Measurements from ENCODE around the gene TMEM79.

Gene TMEM79

DNA sequence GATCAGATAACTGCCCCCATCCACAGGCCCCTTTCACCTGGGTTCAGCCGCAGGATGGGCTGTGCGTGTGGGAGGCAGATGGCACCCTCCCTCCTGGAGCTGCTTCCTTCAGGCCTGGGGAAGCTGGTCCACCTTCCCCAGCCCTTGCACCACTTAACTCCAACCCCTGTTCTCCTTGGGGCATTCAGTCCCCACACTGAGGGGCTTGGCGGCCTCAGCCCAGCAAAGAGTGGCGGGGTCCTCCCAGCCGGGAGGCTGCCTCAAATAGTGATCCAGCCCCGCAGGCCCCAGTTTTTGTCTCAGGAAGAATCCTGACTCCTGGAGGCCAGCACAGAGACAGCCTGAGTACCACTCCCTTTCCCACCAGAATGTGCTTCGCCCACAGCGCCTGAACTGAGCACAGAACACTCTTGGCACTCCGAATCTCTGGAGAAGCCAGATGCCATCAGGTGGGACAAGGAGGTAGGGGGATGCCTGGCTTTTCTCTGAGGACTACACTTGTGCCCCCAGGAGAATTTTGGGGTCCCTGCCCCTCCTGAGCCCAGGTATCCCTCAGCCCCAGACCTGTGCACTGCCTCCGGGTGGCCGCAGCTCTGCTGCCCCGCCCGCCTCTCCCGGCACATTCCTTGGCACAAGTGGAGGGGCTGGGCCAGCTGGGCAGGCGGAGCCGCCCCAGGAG is 37.2 kb upstream of the TMEM79 start:
- Mint-ChIP-seq H3K27me3 (ENCODE audit: low read depth, poor library complexity) (peaks cover 3% of the 10 kb centered on the region), H3K4me1 (peaks cover 30% of the 10 kb centered on the region), H3K36me3 (ENCODE audit: low read depth) (peaks cover 6% of the 10 kb centered on the region), H3K4me3 (no peak overlapping the region), H3K27ac (peak overlapping the region; percentile 66), H3K9me3 (no peaks in the 10 kb centered on the region)
- DNase-seq: no peak
- TF ChIP-seq, protein P1, sequence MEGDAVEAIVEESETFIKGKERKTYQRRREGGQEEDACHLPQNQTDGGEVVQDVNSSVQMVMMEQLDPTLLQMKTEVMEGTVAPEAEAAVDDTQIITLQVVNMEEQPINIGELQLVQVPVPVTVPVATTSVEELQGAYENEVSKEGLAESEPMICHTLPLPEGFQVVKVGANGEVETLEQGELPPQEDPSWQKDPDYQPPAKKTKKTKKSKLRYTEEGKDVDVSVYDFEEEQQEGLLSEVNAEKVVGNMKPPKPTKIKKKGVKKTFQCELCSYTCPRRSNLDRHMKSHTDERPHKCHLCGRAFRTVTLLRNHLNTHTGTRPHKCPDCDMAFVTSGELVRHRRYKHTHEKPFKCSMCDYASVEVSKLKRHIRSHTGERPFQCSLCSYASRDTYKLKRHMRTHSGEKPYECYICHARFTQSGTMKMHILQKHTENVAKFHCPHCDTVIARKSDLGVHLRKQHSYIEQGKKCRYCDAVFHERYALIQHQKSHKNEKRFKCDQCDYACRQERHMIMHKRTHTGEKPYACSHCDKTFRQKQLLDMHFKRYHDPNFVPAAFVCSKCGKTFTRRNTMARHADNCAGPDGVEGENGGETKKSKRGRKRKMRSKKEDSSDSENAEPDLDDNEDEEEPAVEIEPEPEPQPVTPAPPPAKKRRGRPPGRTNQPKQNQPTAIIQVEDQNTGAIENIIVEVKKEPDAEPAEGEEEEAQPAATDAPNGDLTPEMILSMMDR (IDR thresholded peaks at IDR 0.05): no peak

DNA sequence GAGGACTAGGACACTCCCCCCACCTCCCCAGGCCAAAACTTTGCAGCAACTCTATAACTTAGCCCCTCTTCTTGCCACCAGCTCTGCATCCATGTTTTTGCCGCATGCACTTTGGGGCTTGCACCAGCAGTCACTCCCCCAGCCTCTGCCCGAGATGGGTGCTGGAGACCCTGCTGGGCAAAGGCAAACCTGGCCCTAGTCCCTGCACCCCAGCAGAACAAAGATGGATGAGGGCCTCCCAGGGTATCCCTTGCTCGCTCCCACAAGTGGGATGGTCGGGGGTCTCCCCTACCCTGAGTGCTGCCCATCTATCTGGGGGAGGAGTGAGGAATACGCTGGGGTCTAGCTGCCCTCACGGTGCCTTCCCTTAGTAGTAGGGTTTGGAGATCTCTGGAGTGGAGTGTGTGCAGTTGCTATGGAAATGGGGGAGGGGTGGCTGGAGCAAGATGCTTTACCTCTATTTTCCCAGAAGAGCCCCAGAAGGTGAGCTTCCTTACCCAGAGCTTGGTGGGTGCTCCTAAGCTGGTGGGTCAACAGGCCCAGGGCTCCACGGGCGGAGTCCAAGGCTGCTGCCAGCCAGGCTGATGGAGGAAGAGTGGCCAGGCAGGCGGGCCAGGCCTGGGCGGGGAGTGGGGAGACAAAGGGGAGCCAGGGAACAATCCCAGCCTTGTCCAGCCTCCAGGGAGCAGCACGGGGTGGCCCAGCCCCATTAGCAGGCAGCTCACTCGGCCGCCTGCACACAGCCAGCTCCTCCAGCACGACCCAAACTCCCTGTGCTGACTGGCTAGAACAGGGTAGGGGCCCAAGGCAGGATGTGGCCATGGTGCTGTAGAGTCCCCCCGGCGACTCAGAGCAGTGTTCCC is 36.4 kb upstream of the TMEM79 start, which contains the start of gene PAQR6:
TSS of gene PAQR6 (minus strand) at position 597 of the 863 bp plus-strand sequence. CDS start 1,325 bp downstream, outside the sequence.
- no peaks in the 10 kb centered on the region for H3K9me3 Mint-ChIP-seq
- peaks cover 30% of the 10 kb centered on the region for H3K4me1 Mint-ChIP-seq
- TF ChIP-seq, protein P1 (IDR thresholded peaks at IDR 0.05): no peak
- no peak within 1 kb of the TSS for H3K4me3 Mint-ChIP-seq
- peaks cover 13% of the 10 kb centered on the region for H3K36me3 Mint-ChIP-seq (ENCODE audit: low read depth)
- no peak for DNase-seq
- peaks cover 3% of the 10 kb centered on the region for H3K27me3 Mint-ChIP-seq (ENCODE audit: low read depth, poor library complexity)
- H3K27ac Mint-ChIP-seq: peak within 1 kb of the TSS; percentile 96

DNA sequence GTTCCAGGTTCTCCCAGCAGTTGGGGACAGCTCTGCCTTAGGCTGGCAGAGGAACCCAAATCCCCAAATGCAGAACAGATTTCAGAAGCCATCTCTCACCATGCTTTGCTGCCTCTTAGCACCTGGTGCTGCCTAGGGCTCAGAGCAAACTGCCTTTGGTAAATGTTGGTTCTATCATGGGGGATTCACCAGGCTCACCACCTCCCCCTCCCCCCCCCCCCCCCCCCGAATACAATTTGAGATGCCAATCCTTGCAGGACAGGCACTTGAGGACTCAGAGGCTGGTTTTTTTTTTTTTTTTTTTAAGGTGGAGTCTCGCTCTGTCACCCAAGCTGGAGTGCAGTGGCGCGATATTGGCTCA is 35.8 kb upstream of the TMEM79 start:
- TF ChIP-seq, protein P1 (IDR thresholded peaks at IDR 0.05): no peak
- peaks cover 3% of the 10 kb centered on the region for H3K27me3 Mint-ChIP-seq (ENCODE audit: low read depth, poor library complexity)
- peaks cover 30% of the 10 kb centered on the region for H3K4me1 Mint-ChIP-seq
- peak overlapping the region; percentile 96 for H3K27ac Mint-ChIP-seq
- no peak overlapping the region for H3K4me3 Mint-ChIP-seq
- no peaks in the 10 kb centered on the region for H3K9me3 Mint-ChIP-seq
- no peak for DNase-seq
- peaks cover 19% of the 10 kb centered on the region for H3K36me3 Mint-ChIP-seq (ENCODE audit: low read depth)

DNA sequence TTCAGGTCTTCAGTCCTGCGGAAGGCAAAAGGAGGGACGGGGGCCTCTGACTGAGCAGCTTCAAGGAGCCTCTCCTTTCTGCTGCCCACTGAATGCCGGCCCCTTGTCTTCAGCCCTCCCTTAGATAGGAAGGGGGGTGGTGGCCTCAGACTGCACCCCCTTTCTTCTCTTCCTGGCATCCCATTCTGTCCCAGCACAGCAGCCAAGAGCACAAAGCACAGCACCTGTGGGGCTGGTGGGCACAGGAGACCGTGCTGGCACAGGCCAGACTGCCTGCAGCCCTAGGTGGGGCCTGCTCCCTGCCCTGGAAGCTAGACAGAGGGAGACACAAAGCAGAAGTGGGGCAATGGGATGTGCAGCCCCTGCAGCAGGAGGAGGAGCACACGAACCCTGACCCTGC is 34.5 kb upstream of the TMEM79 start:
- peaks cover 27% of the 10 kb centered on the region for H3K36me3 Mint-ChIP-seq (ENCODE audit: low read depth)
- H3K4me1 Mint-ChIP-seq: peaks cover 30% of the 10 kb centered on the region
- no peak for DNase-seq
- H3K27ac Mint-ChIP-seq: no peak overlapping the region
- H3K4me3 Mint-ChIP-seq: no peak overlapping the region
- H3K9me3 Mint-ChIP-seq: no peaks in the 10 kb centered on the region
- TF ChIP-seq, protein P1 (IDR thresholded peaks at IDR 0.05): no peak
- peaks cover 3% of the 10 kb centered on the region for H3K27me3 Mint-ChIP-seq (ENCODE audit: low read depth, poor library complexity)

DNA sequence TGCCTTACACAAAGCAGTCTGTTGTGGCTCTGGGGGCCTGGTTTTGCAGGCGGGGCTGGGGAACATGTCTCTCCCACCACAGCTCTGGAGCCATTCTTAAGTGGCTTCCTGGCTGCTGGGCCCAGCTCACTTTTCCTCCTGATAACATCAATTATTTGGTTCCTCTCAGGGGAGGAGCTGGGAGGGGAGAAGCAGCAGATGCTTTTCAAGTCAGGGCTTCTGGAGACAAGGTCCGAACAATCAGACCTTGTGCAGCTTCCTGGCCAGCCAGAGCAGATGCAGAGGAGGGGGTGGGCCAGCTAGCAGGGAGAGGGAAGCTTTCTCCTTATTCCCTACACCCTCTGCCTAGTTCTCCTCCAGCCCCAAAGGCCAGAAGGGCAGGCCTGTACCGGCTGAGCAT is 32.6 kb upstream of the TMEM79 start:
- Mint-ChIP-seq H3K27ac (no peak overlapping the region), H3K4me3 (no peak overlapping the region), H3K9me3 (no peaks in the 10 kb centered on the region), H3K4me1 (peaks cover 17% of the 10 kb centered on the region), H3K27me3 (ENCODE audit: low read depth, poor library complexity) (peaks cover 3% of the 10 kb centered on the region), H3K36me3 (ENCODE audit: low read depth) (peaks cover 36% of the 10 kb centered on the region)
- TF ChIP-seq, protein P1 (IDR thresholded peaks at IDR 0.05): no peak
- DNase-seq: no peak

Measured in nephron progenitor cell (in vitro differentiated cells).